SK-N-SH (cell line): ENCODE measurements around the gene HESX1. TPM values are rescaled to one million over a fixed set of nuclear protein-coding genes. Genes with fewer than 3 reads are reported as not detected.

Experiments used
- CTCF ChIA-PET: fragments of 300-600, 350-600 bp; formaldehyde crosslinking; extraction: SDS; loops from one replicate; lab custom pipeline; 2021; lab: Yijun Ruan, JAX
- POLR2A ChIA-PET: fragments of 350-600 bp; sonication (Branson Sonifier 250); formaldehyde crosslinking; extraction: SDS; loops from one replicate; lab custom pipeline; 2020; ENCODE audit warnings: antibody characterized with exemption, inconsistent platforms; lab: Yijun Ruan, JAX
- DNase-seq: peaks from one replicate; pipeline ENCODE4 v3.0.0; 2012
- H2AFZ ChIP-seq: fragments of 200-600 bp; sonication (generic); 2 replicates; pipeline ENCODE4 v1.8.1; 2016; ENCODE audit warnings: antibody characterized with exemption, mild to moderate bottlenecking, low read depth
- H3F3A ChIP-seq: fragments of 200-600 bp; sonication (generic); replicated peaks from 2 replicates; pipeline ENCODE3; 2016; ENCODE audit warnings: antibody characterized with exemption, mild to moderate bottlenecking; ENCODE audit not compliant: insufficient read depth
- H3K27ac ChIP-seq, 2 experiments: fragments of 200-500 bp in 1 of 2; fragments of 200-600 bp in 1 of 2; sonication (Bioruptor generic) in 1 of 2; sonication (generic), shearing (Covaris generic) in 1 of 2; 2 replicates each; pipeline versions ENCODE4 v1.5.1 to v1.6.1; 2014 to 2016; ENCODE audit warnings: low read depth in 2 of 2, inconsistent platforms in 1 of 2, low read length in 1 of 2, mild to moderate bottlenecking in 1 of 2, mixed read lengths in 1 of 2
- H3K27me3 ChIP-seq: fragments of 200-600 bp; sonication (generic), shearing (Covaris generic); 2 replicates; pipeline ENCODE4 v1.6.1; 2016; ENCODE audit warnings: mixed run types; ENCODE audit not compliant: insufficient read depth
- H3K36me3 ChIP-seq, 2 experiments: fragments of 200-500 bp in 1 of 2; fragments of 200-600 bp in 1 of 2; sonication (Bioruptor generic) in 1 of 2; sonication (generic) in 1 of 2; replicated peaks in 1 of 2; 2 replicates each; pipeline versions ENCODE3 to v1.5.1; 2014 to 2016; ENCODE audit warnings: low read length in 1 of 2, mild to moderate bottlenecking in 1 of 2; ENCODE audit not compliant: insufficient read depth in 2 of 2, control insufficient read depth in 1 of 2
- H3K4me1 ChIP-seq, 2 experiments: fragments of 200-500 bp in 1 of 2; fragments of 200-600 bp in 1 of 2; sonication (Bioruptor generic) in 1 of 2; sonication (generic), shearing (Covaris generic) in 1 of 2; 2 replicates each; pipeline versions ENCODE4 v1.5.1 to v1.6.1; 2014 to 2016; ENCODE audit warnings: low read depth in 1 of 2, low read length in 1 of 2, mixed run types in 1 of 2; ENCODE audit not compliant: insufficient read depth in 2 of 2, control insufficient read depth in 1 of 2
- H3K4me2 ChIP-seq: fragments of 200-600 bp; sonication (generic), shearing (Covaris generic); 2 replicates; pipeline ENCODE4 v1.6.1; 2017; ENCODE audit warnings: mixed run types
- H3K4me3 ChIP-seq, 2 experiments: fragments of 200-500 bp in 1 of 2; fragments of 200-600 bp in 1 of 2; sonication (Bioruptor generic) in 1 of 2; sonication (generic), shearing (Covaris generic) in 1 of 2; 2 replicates each; pipeline versions ENCODE4 v1.5.1 to v1.8.1; 2014 to 2016; ENCODE audit warnings: low read depth in 2 of 2, inconsistent platforms in 1 of 2, low read length in 1 of 2, mild to moderate bottlenecking in 1 of 2, mixed read lengths in 1 of 2, moderate library complexity in 1 of 2
- H3K79me2 ChIP-seq: fragments of 200-600 bp; sonication (generic); 2 replicates; pipeline ENCODE4 v1.8.1; 2017; ENCODE audit warnings: mild to moderate bottlenecking; ENCODE audit not compliant: insufficient read depth
- H3K9ac ChIP-seq: fragments of 200-600 bp; sonication (generic); 2 replicates; pipeline ENCODE4 v1.6.1; 2017; ENCODE audit warnings: mixed run types
- H3K9me2 ChIP-seq: fragments of 200-600 bp; sonication (generic); 2 replicates; pipeline ENCODE4 v1.6.1; 2017; ENCODE audit warnings: mixed run types
- H3K9me3 ChIP-seq: fragments of 200-600 bp; sonication (generic); 2 replicates; pipeline ENCODE4 v1.6.1; 2017; ENCODE audit warnings: mixed run types, mild to moderate bottlenecking, moderate library complexity
- H4K20me1 ChIP-seq: fragments of 200-600 bp; sonication (generic); 2 replicates; pipeline ENCODE4 v1.6.1; 2017; ENCODE audit warnings: mild to moderate bottlenecking, mixed run types; ENCODE audit not compliant: insufficient read depth
- CTCF ChIP-seq: fragments of 200-600 bp; sonication (generic); IDR thresholded peaks from 2 replicates; pipeline ENCODE4 v1.6.1; 2017; ENCODE audit warnings: antibody characterized with exemption, mild to moderate bottlenecking, moderate library complexity
- ELF1 ChIP-seq: IDR thresholded peaks from 2 replicates; pipeline ENCODE4 v1.4.0; 2012
- FOXJ3 ChIP-seq: sonication (generic); formaldehyde crosslinking; IDR thresholded peaks from 2 replicates; pipeline ENCODE4 v1.5.1; 2020; ENCODE audit warnings: mild to moderate bottlenecking, missing genetic modification reagents
- GATA2 ChIP-seq: sonication (generic); formaldehyde crosslinking; IDR thresholded peaks from 2 replicates; pipeline ENCODE4 v1.5.0; 2020; ENCODE audit warnings: mild to moderate bottlenecking, missing genetic modification reagents
- JUND ChIP-seq: IDR thresholded peaks from 2 replicates; pipeline ENCODE4 v1.4.0; 2012
- MAX ChIP-seq: IDR thresholded peaks from 2 replicates; pipeline ENCODE4 v1.4.0; 2012; ENCODE audit warnings: low read depth
- MEF2A ChIP-seq: IDR thresholded peaks from 2 replicates; pipeline ENCODE4 v1.4.0; 2012; ENCODE audit warnings: low read depth, borderline replicate concordance
- MXI1 ChIP-seq: IDR thresholded peaks from 2 replicates; pipeline ENCODE4 v1.6.1; 2012; ENCODE audit warnings: mild to moderate bottlenecking, low read depth, low read length, improper control_type of control experiment
- NFIC ChIP-seq: IDR thresholded peaks from 2 replicates; pipeline ENCODE4 v1.4.0; 2012; ENCODE audit warnings: borderline replicate concordance
- NRF1 ChIP-seq: IDR thresholded peaks from 2 replicates; pipeline ENCODE4 v1.6.1; 2012; ENCODE audit warnings: low read depth, mild to moderate bottlenecking, low read length
- POLR2AphosphoS5 ChIP-seq: IDR thresholded peaks from 2 replicates; pipeline ENCODE4 v1.6.1; 2012; ENCODE audit warnings: low read depth, low read length
- RAD21 ChIP-seq: IDR thresholded peaks from 2 replicates; pipeline ENCODE4 v1.6.1; 2012; ENCODE audit warnings: mild to moderate bottlenecking, low read length
- SIN3A ChIP-seq: IDR thresholded peaks from 2 replicates; pipeline ENCODE4 v1.6.1; 2012; ENCODE audit warnings: low read depth, mild to moderate bottlenecking, low read length, moderate library complexity, borderline replicate concordance
- TEAD4 ChIP-seq: IDR thresholded peaks from 2 replicates; pipeline ENCODE4 v1.4.0; 2012; ENCODE audit warnings: mild to moderate bottlenecking, borderline replicate concordance; ENCODE audit not compliant: insufficient read depth
- USF1 ChIP-seq: IDR thresholded peaks from 2 replicates; pipeline ENCODE4 v1.4.0; 2012; ENCODE audit warnings: low read depth, borderline replicate concordance
- USF2 ChIP-seq: fragments of 150-350 bp; IDR thresholded peaks from 2 replicates; pipeline ENCODE4 v1.6.1; 2017; ENCODE audit warnings: antibody characterized with exemption, low read length, low read depth, borderline replicate concordance
- WGBS: methylation state at CpG from one replicate; pipeline ENCODE4 v1.1.6; 2017; ENCODE audit warnings: low lambda C conversion rate; 5-methylcytosine and 5-hydroxymethylcytosine counted together
- polyA plus RNA-seq, 3 experiments: library from polyadenylated mRNA; depleted of rRNA; stranded (reverse); fragments of >200 nt; gene quantifications; 2 replicates each; pipeline ENCODE4 v1.2.3, GENCODE V29; 2012

The HESX1 gene
- polyA plus RNA-seq, 1 of the 3 experiments (the other 2 are of a cell fraction) = 1.2 TPM

- Histone ChIP-seq H3K36me3 (no peaks in the 10 kb centered on the region), H3K4me1 (peaks cover 7 to 86% of the 10 kb centered on the region in 2 experiments; a peak in 2 of 4 replicates), H3K9ac (no peak overlapping the region), H3K27me3 (no peaks in the 10 kb centered on the region), H3K79me2 (no peaks in the 10 kb centered on the region), H3K27ac (peak overlapping the region in 1 of 2 experiments; percentile 78; a peak in 2 of 4 replicates), H3K9me2 (no peaks in the 10 kb centered on the region), H3K4me2 (no peak overlapping the region), H3K4me3 (no peak overlapping the region), H2AFZ (no peak overlapping the region), H4K20me1 (no peaks in the 10 kb centered on the region), H3F3A (no peaks in the 10 kb centered on the region), H3K9me3 (no peaks in the 10 kb centered on the region)
- ChIA-PET CTCF (interaction anchor here (1.1 to 3.8 kb wide), 5 partner anchors 10 to 29 kb away, joined by 3 to 13 read pairs (median 3); no protein-coding TSS in a partner anchor), POLR2A (interaction anchor here (0.6 to 0.7 kb wide), 3 partner anchors 10 to 27 kb away, joined by 3 read pairs; no protein-coding TSS in a partner anchor)
- no peak for DNase-seq
- no peak for TF ChIP-seq POLR2AphosphoS5
- TF ChIP-seq JUND = no peak
- no peak for TF ChIP-seq TEAD4
- no peak for TF ChIP-seq SIN3A
- no peak for TF ChIP-seq ELF1
- no peak for TF ChIP-seq MAX
- no peak for TF ChIP-seq GATA2 (CRISPR knock-in tag)
- TF ChIP-seq USF1 = no peak
- no peak for TF ChIP-seq MEF2A
- TF ChIP-seq USF2 = no peak
- no peak for TF ChIP-seq NFIC
- no peak for TF ChIP-seq FOXJ3 (CRISPR knock-in tag)
- TF ChIP-seq MXI1 = no peak
- no peak for TF ChIP-seq CTCF
- no peak for TF ChIP-seq RAD21
- no peak for TF ChIP-seq NRF1
- 79% methylated on average over 10 of the region's 10 CpGs for WGBS
Measured at GRCh38 chr3:57157545-57157944, 42.2 kb downstream of the HESX1 start.
